Transverse colon (tissue), 4 donors: ENCODE data around the gene SOBP. TPM values are rescaled to one million over a fixed set of nuclear protein-coding genes. Genes with fewer than 3 reads are reported as not detected.

Experiments used
- DNase-seq: peaks from one replicate; pipeline ENCODE4 v3.0.0-alpha.2; 2019
- H3K27ac ChIP-seq, 4 donors: fragments of 200-600 bp; sonication (generic); 2 replicates each; pipeline ENCODE4 v1.5.1; 2016 to 2018; ENCODE audit warnings: inconsistent platforms in 4 of 4
- H3K27me3 ChIP-seq: fragments of 200-600 bp; sonication (generic); 2 replicates; pipeline ENCODE4 v1.5.1; 2017; ENCODE audit warnings: inconsistent platforms
- H3K36me3 ChIP-seq, 4 donors: fragments of 200-600 bp; sonication (generic); 2 replicates each; pipeline ENCODE4 v1.5.1; 2017 to 2019; ENCODE audit warnings: inconsistent platforms in 4 of 4
- H3K4me1 ChIP-seq, 4 donors: fragments of 200-600 bp; sonication (generic); 2 replicates each; pipeline ENCODE4 v1.5.1; 2017 to 2020; ENCODE audit warnings: inconsistent platforms in 4 of 4
- H3K4me3 ChIP-seq, 4 donors: fragments of 200-600 bp; sonication (generic); 1 replicate in 1 of 4; 2 replicates in 3 of 4; pipeline versions ENCODE4 v1.5.1 to v1.6.1; 2017 to 2019; ENCODE audit warnings: inconsistent platforms in 4 of 4
- H3K9me3 ChIP-seq, 2 donors: fragments of 200-600 bp; sonication (generic); 2 replicates each; pipeline ENCODE4 v1.5.1; 2017 to 2019; ENCODE audit warnings: inconsistent platforms in 2 of 2
- EP300 ChIP-seq: sonication (generic); formaldehyde crosslinking; IDR thresholded peaks from one replicate; pipeline ENCODE4 v1.6.1; 2017; ENCODE audit warnings: antibody characterized with exemption, low read depth
- POLR2A ChIP-seq: fragments of 450-650 bp; IDR thresholded peaks from one replicate; pipeline ENCODE4 v1.6.1; 2016; ENCODE audit warnings: antibody characterized with exemption, mild to moderate bottlenecking, moderate library complexity
- POLR2AphosphoS5 ChIP-seq, 3 donors: sonication (generic); formaldehyde crosslinking; IDR thresholded peaks; one replicate each; pipeline ENCODE4 v1.6.1; 2016; ENCODE audit warnings: antibody characterized with exemption in 3 of 3
- WGBS, 2 donors: methylation state at CpG; one replicate each; pipeline ENCODE4 v1.1.5; 2018; ENCODE audit warnings: low coverage in 1 of 2; 5-methylcytosine and 5-hydroxymethylcytosine counted together
- in situ Hi-C, 4 donors: fragments of 200-750 bp; cut with MboI; loops; one replicate each; pipeline versions ENCODE4 v1.15.0 to v1.15.1; 2017; ENCODE audit warnings: low sequenced_read_pairs in 3 of 4, low pct_ligation_motif_present in 1 of 4, low pct_unique_long_range_greater_than_20kb in 1 of 4
- intact Hi-C: fragments of 100-400 bp; cut with DNase I; formaldehyde crosslinking; loops from one replicate; pipeline ENCODE4 v1.15.1; 2023; ENCODE audit warnings: low total_unique reads
- total RNA-seq, 4 donors: library from RNA; depleted of rRNA; stranded (reverse); fragments of >200 nt; gene quantifications; one replicate each; pipeline ENCODE4 v1.1.0, GENCODE V29; 2016
- TF ChIP-seq, protein P1 (sequence below), 5 experiments: fragments of 200-600 bp in 3 of 5; fragments of 450-650 bp in 2 of 5; sonication (generic) in 3 of 5; IDR thresholded peaks; 1 replicate in 2 of 5; 2 replicates in 3 of 5; pipeline ENCODE4 v1.5.1; 2016 to 2017; ENCODE audit warnings: antibody characterized with exemption in 5 of 5, inconsistent platforms in 3 of 5, mild to moderate bottlenecking in 2 of 5, moderate library complexity in 1 of 5

Gene SOBP
- total RNA-seq, 4 donors from 2014 or later = 2.6 to 15.9 (median 4.6) TPM

DNA sequence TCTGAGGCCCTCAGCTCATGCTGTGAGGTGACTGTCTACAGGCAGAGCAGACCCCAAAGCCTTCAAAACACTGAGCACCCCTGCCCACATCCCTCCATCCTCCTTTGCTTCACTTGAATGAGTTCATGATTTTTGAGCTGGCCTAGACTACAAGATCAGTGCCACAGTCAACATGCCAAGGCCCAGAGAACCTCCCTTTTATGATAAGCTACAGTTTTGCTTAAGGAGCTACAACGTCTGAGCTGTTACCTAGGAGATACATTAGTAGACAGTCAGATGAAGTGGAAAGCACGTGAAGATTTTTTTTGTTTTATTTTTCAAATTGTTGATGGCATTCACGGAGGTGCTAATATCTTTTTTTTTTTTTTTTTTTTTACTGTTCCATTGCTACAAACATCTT, 139.0 kb downstream of the SOBP start:
- in situ Hi-C loops (no loop called here), intact Hi-C loops (no loop called here)
- no peaks in the 10 kb centered on the region for H3K9me3 ChIP-seq
- H3K4me3 ChIP-seq = no peak overlapping the region
- no peaks in the 10 kb centered on the region for H3K36me3 ChIP-seq
- no peak for DNase-seq
- TF ChIP-seq POLR2AphosphoS5 (IDR thresholded peaks at IDR 0.05) = no peak
- peaks cover 11% of the 10 kb centered on the region for H3K27me3 ChIP-seq
- H3K27ac ChIP-seq = no peak overlapping the region
- 70 to 84% methylated on average over 3 of the region's 3 CpGs for WGBS, 2 donors
- H3K4me1 ChIP-seq = peaks cover 0 to 10% (median 3%) of the 10 kb centered on the region in 4 donors

DNA sequence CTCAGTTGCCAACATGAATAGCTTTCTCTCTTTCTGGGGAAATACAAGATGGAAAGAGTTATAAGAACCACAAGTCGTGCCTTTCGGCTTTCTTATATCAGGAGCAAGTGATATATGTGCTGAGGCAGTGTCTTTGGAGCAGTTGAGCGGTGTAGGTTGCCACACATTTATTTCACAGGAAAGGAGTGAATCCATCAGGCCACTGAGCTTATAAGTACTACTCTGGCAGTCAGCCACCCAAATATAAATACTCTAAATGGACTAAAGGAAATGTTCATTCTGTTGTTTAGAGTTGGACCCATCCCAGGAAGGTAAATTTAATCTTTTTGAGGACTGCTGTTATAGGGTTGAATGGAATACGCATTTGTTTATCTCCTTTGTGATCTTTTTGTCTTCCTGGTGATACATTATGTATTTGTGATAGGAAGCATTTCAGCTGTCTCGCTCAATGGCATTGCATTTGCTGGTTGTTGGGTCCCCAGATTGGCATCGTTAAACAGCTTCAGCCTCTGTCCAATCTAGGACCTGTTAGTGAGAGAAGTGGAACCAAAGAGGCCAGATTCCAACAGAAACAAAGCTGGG, 139.7 kb downstream of the SOBP start:
- Histone ChIP-seq H3K27me3 (peaks cover 18% of the 10 kb centered on the region), H3K9me3 (no peaks in the 10 kb centered on the region), H3K27ac (no peak overlapping the region), H3K4me3 (no peak overlapping the region), H3K36me3 (no peaks in the 10 kb centered on the region), H3K4me1 (peaks cover 0 to 10% (median 3%) of the 10 kb centered on the region in 4 donors)
- in situ Hi-C loops = no loop called here
- DNase-seq = no peak
- WGBS, 2 donors = 77 to 90% methylated on average over 4 to 6 of the region's 6 CpGs
- intact Hi-C loops = loop anchor here (10.0 kb wide), 1 partner anchor 145 kb away; no protein-coding TSS in a partner anchor
- TF ChIP-seq EP300 = no peak
- no peak for TF ChIP-seq POLR2AphosphoS5 (IDR thresholded peaks at IDR 0.05)
- TF ChIP-seq POLR2A = no peak
- TF ChIP-seq, protein P1, sequence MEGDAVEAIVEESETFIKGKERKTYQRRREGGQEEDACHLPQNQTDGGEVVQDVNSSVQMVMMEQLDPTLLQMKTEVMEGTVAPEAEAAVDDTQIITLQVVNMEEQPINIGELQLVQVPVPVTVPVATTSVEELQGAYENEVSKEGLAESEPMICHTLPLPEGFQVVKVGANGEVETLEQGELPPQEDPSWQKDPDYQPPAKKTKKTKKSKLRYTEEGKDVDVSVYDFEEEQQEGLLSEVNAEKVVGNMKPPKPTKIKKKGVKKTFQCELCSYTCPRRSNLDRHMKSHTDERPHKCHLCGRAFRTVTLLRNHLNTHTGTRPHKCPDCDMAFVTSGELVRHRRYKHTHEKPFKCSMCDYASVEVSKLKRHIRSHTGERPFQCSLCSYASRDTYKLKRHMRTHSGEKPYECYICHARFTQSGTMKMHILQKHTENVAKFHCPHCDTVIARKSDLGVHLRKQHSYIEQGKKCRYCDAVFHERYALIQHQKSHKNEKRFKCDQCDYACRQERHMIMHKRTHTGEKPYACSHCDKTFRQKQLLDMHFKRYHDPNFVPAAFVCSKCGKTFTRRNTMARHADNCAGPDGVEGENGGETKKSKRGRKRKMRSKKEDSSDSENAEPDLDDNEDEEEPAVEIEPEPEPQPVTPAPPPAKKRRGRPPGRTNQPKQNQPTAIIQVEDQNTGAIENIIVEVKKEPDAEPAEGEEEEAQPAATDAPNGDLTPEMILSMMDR (IDR thresholded peaks at IDR 0.05) = no peak

DNA sequence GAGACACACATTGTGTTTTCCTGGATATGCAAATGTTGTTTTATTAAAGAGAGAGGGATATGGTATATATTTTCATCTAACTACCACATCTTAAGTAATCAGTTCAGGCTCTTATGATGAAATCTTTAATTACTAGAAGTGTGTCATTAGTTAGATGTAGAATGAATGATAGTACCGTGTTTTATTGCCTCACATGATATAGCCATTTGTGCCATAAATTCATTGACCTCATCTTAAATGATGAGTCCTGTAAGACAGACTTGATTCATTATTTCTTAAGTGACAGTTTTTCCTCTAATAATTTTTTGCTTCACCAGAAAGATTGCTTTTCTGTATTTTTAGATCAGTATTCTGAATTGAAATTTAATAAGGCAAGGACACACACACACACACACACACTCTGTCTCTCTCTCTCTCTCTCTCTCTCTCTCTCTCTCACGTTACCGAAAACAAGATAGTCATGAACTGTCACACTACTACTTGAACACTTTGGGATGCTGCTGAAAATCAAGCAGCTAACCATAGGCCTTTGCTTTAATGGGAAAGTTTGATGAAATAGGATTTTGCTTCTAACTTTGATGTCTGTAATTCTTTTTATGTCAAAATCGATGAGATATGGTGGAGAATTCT, 140.5 kb downstream of the SOBP start:
- Histone ChIP-seq H3K27me3 (peaks cover 24% of the 10 kb centered on the region), H3K4me1 (peaks cover 0 to 10% (median 3%) of the 10 kb centered on the region in 4 donors), H3K9me3 (no peaks in the 10 kb centered on the region), H3K4me3 (no peak overlapping the region), H3K36me3 (no peaks in the 10 kb centered on the region), H3K27ac (no peak overlapping the region)
- no peak for TF ChIP-seq POLR2A
- TF ChIP-seq POLR2AphosphoS5 (IDR thresholded peaks at IDR 0.05) = no peak
- TF ChIP-seq, protein P1 (IDR thresholded peaks at IDR 0.05) = no peak
- no peak for TF ChIP-seq EP300
- DNase-seq = no peak
- intact Hi-C loops = loop anchor here (10.0 kb wide), 1 partner anchor 146 kb away; no protein-coding TSS in a partner anchor
- in situ Hi-C loops = no loop called here
- WGBS, 2 donors = 78 to 80% methylated on average over 4 of the region's 4 CpGs

DNA sequence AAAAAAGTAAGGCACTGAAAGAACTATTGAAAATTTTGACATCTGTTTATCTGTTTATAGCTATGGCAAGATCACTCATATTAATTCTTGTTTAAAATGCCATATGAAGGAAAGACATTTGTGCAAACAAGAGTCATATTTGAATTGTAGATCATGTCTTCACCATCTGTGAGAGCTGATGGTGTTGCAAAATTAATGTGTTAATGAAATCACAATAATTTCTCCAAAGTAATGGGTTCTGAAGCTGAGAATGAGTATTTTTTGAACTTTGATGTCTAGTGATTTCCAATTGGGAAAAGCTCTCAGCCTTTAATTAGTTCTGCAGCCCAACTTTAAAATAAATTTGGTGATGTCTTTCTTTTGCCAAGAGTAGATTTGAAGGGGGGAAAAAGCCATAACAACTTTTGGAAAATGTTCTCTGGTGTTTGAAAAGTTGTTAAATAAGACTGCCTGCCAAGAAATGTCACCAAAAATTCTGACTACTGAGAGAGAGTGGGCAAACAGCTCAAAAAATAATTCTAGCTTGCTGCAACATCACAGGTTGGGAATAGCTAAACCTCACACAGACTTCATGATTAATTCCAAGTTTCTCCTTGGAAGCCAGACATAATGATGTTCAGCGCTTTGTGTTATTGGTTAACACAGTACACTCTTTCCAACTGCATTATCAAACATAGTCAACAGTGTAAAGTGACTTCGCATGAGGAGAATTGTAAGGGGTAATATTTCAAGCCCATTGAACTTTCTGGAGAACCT, 142.6 kb downstream of the SOBP start:
- Histone ChIP-seq H3K36me3 (no peaks in the 10 kb centered on the region), H3K27ac (no peak overlapping the region), H3K27me3 (peaks cover 30% of the 10 kb centered on the region), H3K4me1 (peaks cover 0 to 8% (median 3%) of the 10 kb centered on the region in 4 donors), H3K4me3 (no peak overlapping the region), H3K9me3 (no peaks in the 10 kb centered on the region)
- in situ Hi-C loops (no loop called here), intact Hi-C loops (loop anchor here (10.0 kb wide), 1 partner anchor 148 kb away; no protein-coding TSS in a partner anchor)
- TF ChIP-seq, protein P1 (IDR thresholded peaks at IDR 0.05) = no peak
- no peak for DNase-seq
- 83 to 91% methylated on average over 1 to 2 of the region's 2 CpGs for WGBS, 2 donors
